Sigmoid colon (tissue), 7 donors: ENCODE measurements around the gene TNFRSF19. TPM values are rescaled to one million over a fixed set of nuclear protein-coding genes. Genes with fewer than 3 reads are reported as not detected.

Experiments used
- DNase-seq: peaks from one replicate; pipeline ENCODE4 v3.0.0-alpha.2; 2019
- H3K27ac ChIP-seq, 4 donors: fragments of 200-600 bp; sonication (generic); one replicate each; pipeline ENCODE4 v1.5.1; 2016 to 2019; ENCODE audit warnings: mild to moderate bottlenecking in 1 of 4
- H3K27me3 ChIP-seq, 3 donors: fragments of 200-600 bp; sonication (generic); one replicate each; pipeline ENCODE4 v1.5.1; 2019; ENCODE audit warnings: mild to moderate bottlenecking in 1 of 3
- H3K36me3 ChIP-seq, 4 donors: fragments of 200-600 bp; sonication (generic); one replicate each; pipeline ENCODE4 v1.5.1; 2016 to 2019
- H3K4me1 ChIP-seq, 4 donors: fragments of 200-600 bp; sonication (generic); one replicate each; pipeline ENCODE4 v1.5.1; 2017 to 2019
- H3K4me3 ChIP-seq, 4 donors: fragments of 200-600 bp; sonication (generic); one replicate each; pipeline ENCODE4 v1.5.1; 2017 to 2019; ENCODE audit warnings: mild to moderate bottlenecking in 2 of 4, moderate library complexity in 1 of 4
- H3K9me3 ChIP-seq, 4 donors: fragments of 200-600 bp in 3 of 4; sonication (generic) in 3 of 4; one replicate each; pipeline versions ENCODE4 v1.5.1 to v1.6.1; 2013 to 2019
- EP300 ChIP-seq, 4 donors: sonication (generic); formaldehyde crosslinking; IDR thresholded peaks; one replicate each; pipeline ENCODE4 v1.6.1; 2017; ENCODE audit warnings: antibody characterized with exemption in 4 of 4
- POLR2A ChIP-seq, 2 donors: fragments of 450-650 bp; IDR thresholded peaks; one replicate each; pipeline ENCODE4 v1.6.1; 2016; ENCODE audit warnings: antibody characterized with exemption in 2 of 2, mild to moderate bottlenecking in 2 of 2, moderate library complexity in 2 of 2
- POLR2AphosphoS5 ChIP-seq, 4 donors: sonication (generic); formaldehyde crosslinking; IDR thresholded peaks; one replicate each; pipeline ENCODE4 v1.6.1; 2017; ENCODE audit warnings: antibody characterized with exemption in 4 of 4
- WGBS, 2 donors: extraction: QIAGEN DNeasy Blood & Tissue Kit; methylation state at CpG; one replicate each; pipeline ENCODE4 v1.1.7; 2013; 5-methylcytosine and 5-hydroxymethylcytosine counted together
- intact Hi-C: fragments of 100-400 bp; cut with DNase I; formaldehyde crosslinking; loops from one replicate; pipeline ENCODE4 v1.15.1; 2023
- polyA plus RNA-seq, 3 donors: library from polyadenylated mRNA; stranded (reverse); fragments of 200-250 nt; gene quantifications; one replicate each; pipeline ENCODE4 v1.2.3, GENCODE V29; 2013
- total RNA-seq, 4 donors: library from RNA; depleted of rRNA; stranded (reverse); fragments of >200 nt; gene quantifications; one replicate each; pipeline ENCODE4 v1.1.0, GENCODE V29; 2016
- TF ChIP-seq, protein P1 (sequence below), 4 experiments: fragments of 450-650 bp in 3 of 4; fragments of 200-600 bp in 1 of 4; IDR thresholded peaks; one replicate each; pipeline ENCODE4 v1.5.1; 2016 to 2019; ENCODE audit warnings: antibody characterized with exemption in 4 of 4, mild to moderate bottlenecking in 3 of 4, moderate library complexity in 2 of 4
- donor health status: healthy with polysubstance abuse.
- donor health status: Bipolar disorder and iron deficiency.
- donor health status: healthy.

The TNFRSF19 gene
- total and polyA plus RNA-seq, 7 donors: 0.60 to 4.2 (median 2.2) TPM; not detected in 1

DNA sequence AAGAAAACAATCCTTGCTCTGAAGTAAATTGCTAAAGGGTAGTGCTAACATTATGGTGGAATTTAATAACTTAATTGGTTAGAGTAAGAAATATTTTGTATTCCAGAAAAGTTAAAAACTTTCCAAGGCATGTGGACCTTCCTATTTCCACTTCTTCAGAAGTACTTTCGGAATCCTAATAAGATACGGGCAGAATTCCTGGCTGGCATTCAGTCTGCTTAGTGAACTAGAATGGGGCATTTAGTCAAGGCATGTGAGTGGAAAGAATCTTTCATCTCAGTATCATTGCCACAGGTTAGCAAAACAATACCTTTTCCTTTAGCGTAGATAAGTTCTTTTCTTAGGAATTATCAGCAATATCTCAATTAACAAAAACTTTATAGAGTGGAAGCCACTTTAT lies 85.1 kb downstream of the TNFRSF19 start:
- intact Hi-C loops: no loop called here
- Histone ChIP-seq H3K4me3 (no peak overlapping the region), H3K4me1 (peaks cover 0 to 19% (median 0%) of the 10 kb centered on the region in 4 donors), H3K36me3 (no peaks in the 10 kb centered on the region), H3K27ac (no peak overlapping the region), H3K9me3 (no peaks in the 10 kb centered on the region), H3K27me3 (no peaks in the 10 kb centered on the region)
- TF ChIP-seq EP300 (IDR thresholded peaks at IDR 0.05) (no peak), POLR2A (IDR thresholded peaks at IDR 0.05) (no peak), POLR2AphosphoS5 (IDR thresholded peaks at IDR 0.05) (no peak)
- TF ChIP-seq, protein P1, sequence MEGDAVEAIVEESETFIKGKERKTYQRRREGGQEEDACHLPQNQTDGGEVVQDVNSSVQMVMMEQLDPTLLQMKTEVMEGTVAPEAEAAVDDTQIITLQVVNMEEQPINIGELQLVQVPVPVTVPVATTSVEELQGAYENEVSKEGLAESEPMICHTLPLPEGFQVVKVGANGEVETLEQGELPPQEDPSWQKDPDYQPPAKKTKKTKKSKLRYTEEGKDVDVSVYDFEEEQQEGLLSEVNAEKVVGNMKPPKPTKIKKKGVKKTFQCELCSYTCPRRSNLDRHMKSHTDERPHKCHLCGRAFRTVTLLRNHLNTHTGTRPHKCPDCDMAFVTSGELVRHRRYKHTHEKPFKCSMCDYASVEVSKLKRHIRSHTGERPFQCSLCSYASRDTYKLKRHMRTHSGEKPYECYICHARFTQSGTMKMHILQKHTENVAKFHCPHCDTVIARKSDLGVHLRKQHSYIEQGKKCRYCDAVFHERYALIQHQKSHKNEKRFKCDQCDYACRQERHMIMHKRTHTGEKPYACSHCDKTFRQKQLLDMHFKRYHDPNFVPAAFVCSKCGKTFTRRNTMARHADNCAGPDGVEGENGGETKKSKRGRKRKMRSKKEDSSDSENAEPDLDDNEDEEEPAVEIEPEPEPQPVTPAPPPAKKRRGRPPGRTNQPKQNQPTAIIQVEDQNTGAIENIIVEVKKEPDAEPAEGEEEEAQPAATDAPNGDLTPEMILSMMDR (IDR thresholded peaks at IDR 0.05): no peak
- DNase-seq: no peak
- WGBS, 2 donors: 93% methylated on average over 3 of the region's 3 CpGs

DNA sequence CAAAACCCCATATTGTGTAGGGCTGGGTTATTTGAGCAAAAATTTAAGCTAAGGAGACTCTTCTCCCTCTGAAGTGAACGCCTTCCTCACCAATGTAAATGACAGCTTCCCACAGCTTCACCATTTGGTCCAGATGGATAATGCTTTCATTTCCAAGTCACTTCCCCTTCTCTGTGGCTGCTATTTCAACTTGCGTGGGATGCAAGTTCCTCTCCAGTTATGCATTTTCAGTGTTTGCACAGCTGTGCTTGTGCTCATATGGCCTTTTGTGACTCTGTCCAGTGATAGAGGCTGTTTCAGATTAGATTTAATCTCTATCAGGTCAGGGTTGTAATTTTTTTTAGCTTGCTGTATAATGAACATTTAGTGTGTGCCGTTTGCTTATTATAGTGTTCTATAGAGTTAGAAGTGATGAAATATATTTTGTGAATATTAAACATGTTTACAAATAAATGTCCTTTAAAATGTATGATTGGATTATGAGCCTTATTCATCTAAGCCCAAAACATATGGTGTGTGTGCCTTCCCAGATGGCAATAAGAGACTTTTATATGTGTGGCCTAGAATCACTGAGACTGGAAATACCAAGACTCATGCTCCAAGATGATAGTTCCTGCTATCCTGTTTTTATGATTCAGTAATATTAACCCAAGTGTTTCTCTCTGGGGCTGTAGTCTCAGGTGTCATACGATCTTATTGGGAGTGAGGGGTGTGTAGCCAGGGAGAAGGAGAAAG lies 86.6 kb downstream of the TNFRSF19 start:
- intact Hi-C loops: no loop called here
- H3K4me3 ChIP-seq: no peak overlapping the region
- H3K4me1 ChIP-seq: peaks cover 0 to 19% (median 0%) of the 10 kb centered on the region in 4 donors
- no peaks in the 10 kb centered on the region for H3K27me3 ChIP-seq
- 17 to 38% methylated on average over 4 of the region's 4 CpGs for WGBS, 2 donors
- no peaks in the 10 kb centered on the region for H3K9me3 ChIP-seq
- no peak for DNase-seq
- H3K27ac ChIP-seq: no peak overlapping the region
- TF ChIP-seq POLR2AphosphoS5 (IDR thresholded peaks at IDR 0.05) (no peak), EP300 (IDR thresholded peaks at IDR 0.05) (no peak), POLR2A (IDR thresholded peaks at IDR 0.05) (no peak)
- TF ChIP-seq, protein P1 (IDR thresholded peaks at IDR 0.05): no peak
- no peaks in the 10 kb centered on the region for H3K36me3 ChIP-seq

DNA sequence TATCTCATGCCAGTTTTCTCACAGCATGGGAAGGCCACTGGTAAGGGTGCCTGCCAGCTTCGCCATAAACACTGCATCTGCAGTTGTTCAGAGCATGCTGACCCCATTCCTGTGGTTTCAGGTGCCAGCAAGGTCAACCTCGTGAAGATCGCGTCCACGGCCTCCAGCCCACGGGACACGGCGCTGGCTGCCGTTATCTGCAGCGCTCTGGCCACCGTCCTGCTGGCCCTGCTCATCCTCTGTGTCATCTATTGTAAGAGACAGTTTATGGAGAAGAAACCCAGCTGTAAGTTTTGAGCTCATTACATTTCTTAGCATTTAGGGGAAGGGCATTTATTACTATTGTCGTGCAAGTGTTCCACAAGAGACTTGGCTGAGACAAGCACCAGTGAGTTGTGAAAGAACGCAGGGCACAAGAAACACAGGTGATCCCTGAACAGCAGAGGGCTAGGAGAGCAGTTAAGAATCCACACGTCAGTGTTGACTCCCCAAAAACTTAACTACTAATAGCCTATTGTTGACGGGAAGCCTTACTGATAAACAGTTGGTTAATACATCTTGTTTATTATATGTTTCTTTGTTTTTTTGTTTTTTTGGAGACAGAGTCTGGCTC lies 88.8 kb downstream of the TNFRSF19 start:
- peaks cover 0 to 19% (median 0%) of the 10 kb centered on the region in 4 donors for H3K4me1 ChIP-seq
- intact Hi-C loops: no loop called here
- no peaks in the 10 kb centered on the region for H3K36me3 ChIP-seq
- H3K27ac ChIP-seq: peak overlapping the region in 1 of 4 donors; percentile 24
- H3K27me3 ChIP-seq: no peaks in the 10 kb centered on the region
- no peak overlapping the region for H3K4me3 ChIP-seq
- no peaks in the 10 kb centered on the region for H3K9me3 ChIP-seq
- DNase-seq: peak; percentile 74
- 74 to 81% methylated on average over 15 of the region's 15 CpGs for WGBS, 2 donors
- TF ChIP-seq, protein P1 (IDR thresholded peaks at IDR 0.05): no peak
- TF ChIP-seq EP300 (IDR thresholded peaks at IDR 0.05): no peak
- peak; percentile 20 to 69 (median 28) for TF ChIP-seq POLR2AphosphoS5 (IDR thresholded peaks at IDR 0.05)
- no peak for TF ChIP-seq POLR2A (IDR thresholded peaks at IDR 0.05)

DNA sequence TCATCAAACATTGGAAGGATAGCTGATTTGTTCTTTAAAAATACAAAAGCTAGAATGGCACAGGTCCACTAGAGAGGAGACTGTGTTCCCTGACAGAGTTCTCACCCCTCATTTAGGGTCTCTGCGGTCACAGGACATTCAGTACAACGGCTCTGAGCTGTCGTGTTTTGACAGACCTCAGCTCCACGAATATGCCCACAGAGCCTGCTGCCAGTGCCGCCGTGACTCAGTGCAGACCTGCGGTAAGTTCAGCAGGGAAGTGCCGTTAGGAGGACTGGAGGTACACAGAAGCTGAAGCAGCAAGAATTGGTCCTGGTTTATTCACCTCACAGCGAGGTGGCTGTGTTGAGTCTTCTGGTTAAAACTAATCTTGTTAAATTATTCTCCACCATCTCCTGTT lies 90.0 kb downstream of the TNFRSF19 start:
- Histone ChIP-seq H3K4me3 (no peak overlapping the region), H3K36me3 (no peaks in the 10 kb centered on the region), H3K9me3 (no peaks in the 10 kb centered on the region), H3K4me1 (peaks cover 0 to 19% (median 0%) of the 10 kb centered on the region in 4 donors), H3K27me3 (no peaks in the 10 kb centered on the region), H3K27ac (no peak overlapping the region)
- DNase-seq: no peak
- 91 to 93% methylated on average over 9 of the region's 9 CpGs for WGBS, 2 donors
- intact Hi-C loops: no loop called here
- TF ChIP-seq POLR2A (IDR thresholded peaks at IDR 0.05) (no peak), POLR2AphosphoS5 (IDR thresholded peaks at IDR 0.05) (no peak), EP300 (IDR thresholded peaks at IDR 0.05) (no peak)
- TF ChIP-seq, protein P1 (IDR thresholded peaks at IDR 0.05): no peak
